ENCODE measurements around the gene COL4A2.
"Not testable (repeated sequence)": the region's sequence is repeated elsewhere in the genome, so short reads cannot be mapped to it uniquely, and the experiment has no call there.

COL4A2 gene

GRCh38 chr13:110444226-110444653 is 137.2 kb downstream of the COL4A2 start:
- DNase-seq, result no peak

GRCh38 chr13:110445183-110445582 is 138.1 kb downstream of the COL4A2 start:
- peak; percentile 10 for DNase-seq

GRCh38 chr13:110445722-110446574 is 138.9 kb downstream of the COL4A2 start:
- no peak for DNase-seq

- no peak for DNase-seq
These were observed 139.4 kb downstream of the COL4A2 start for GRCh38 chr13:110446575-110446890.

- no peak for DNase-seq
These were observed 140.0 kb downstream of the COL4A2 start for GRCh38 chr13:110447058-110447511.

GRCh38 chr13:110447801-110448200 is 140.7 kb downstream of the COL4A2 start:
- DNase-seq, result no peak

- DNase-seq, result no peak
These were observed 141.1 kb downstream of the COL4A2 start for GRCh38 chr13:110448230-110448629.

GRCh38 chr13:110448677-110449076 is 141.6 kb downstream of the COL4A2 start:
- no peak for DNase-seq

- DNase-seq, result no peak
These were observed 142.3 kb downstream of the COL4A2 start for GRCh38 chr13:110449219-110450015.

- DNase-seq, result no peak
These were observed 143.2 kb downstream of the COL4A2 start for GRCh38 chr13:110450016-110450900.

GRCh38 chr13:110450941-110451730 is 144.1 kb downstream of the COL4A2 start:
- no peak for DNase-seq

- DNase-seq, result not testable (repeated sequence)
These were observed 146.0 kb downstream of the COL4A2 start for GRCh38 chr13:110453091-110453490.

- no peak for DNase-seq
These were observed 146.7 kb downstream of the COL4A2 start for GRCh38 chr13:110453797-110454196.

- DNase-seq, result no peak
These were observed 147.3 kb downstream of the COL4A2 start for GRCh38 chr13:110454227-110454859.

- no peak for DNase-seq
These were observed 147.9 kb downstream of the COL4A2 start for GRCh38 chr13:110454956-110455355.

GRCh38 chr13:110455444-110455843 is 148.4 kb downstream of the COL4A2 start:
- no peak for DNase-seq

- DNase-seq, result peak; percentile 47
These were observed 148.9 kb downstream of the COL4A2 start for GRCh38 chr13:110455941-110456340.

- DNase-seq, result no peak
These were observed 149.5 kb downstream of the COL4A2 start for GRCh38 chr13:110456550-110456949.

- no peak for DNase-seq
These were observed 150.3 kb downstream of the COL4A2 start for GRCh38 chr13:110457361-110457760.

- DNase-seq, result no peak
These were observed 150.9 kb downstream of the COL4A2 start for GRCh38 chr13:110458017-110458416.

GRCh38 chr13:110458594-110459365 is 151.7 kb downstream of the COL4A2 start:
- DNase-seq, result no peak

Data from SIG-M5 (cell line).